Smooth muscle cell of the brain vasculature (primary cell): Measurements from ENCODE around the gene RRAGD.

Experiments
- DNase-seq: peaks from one replicate; pipeline ENCODE4 v3.0.0-alpha.2; 2012; ENCODE audit warnings: low read depth, low spot score

Gene RRAGD

DNA sequence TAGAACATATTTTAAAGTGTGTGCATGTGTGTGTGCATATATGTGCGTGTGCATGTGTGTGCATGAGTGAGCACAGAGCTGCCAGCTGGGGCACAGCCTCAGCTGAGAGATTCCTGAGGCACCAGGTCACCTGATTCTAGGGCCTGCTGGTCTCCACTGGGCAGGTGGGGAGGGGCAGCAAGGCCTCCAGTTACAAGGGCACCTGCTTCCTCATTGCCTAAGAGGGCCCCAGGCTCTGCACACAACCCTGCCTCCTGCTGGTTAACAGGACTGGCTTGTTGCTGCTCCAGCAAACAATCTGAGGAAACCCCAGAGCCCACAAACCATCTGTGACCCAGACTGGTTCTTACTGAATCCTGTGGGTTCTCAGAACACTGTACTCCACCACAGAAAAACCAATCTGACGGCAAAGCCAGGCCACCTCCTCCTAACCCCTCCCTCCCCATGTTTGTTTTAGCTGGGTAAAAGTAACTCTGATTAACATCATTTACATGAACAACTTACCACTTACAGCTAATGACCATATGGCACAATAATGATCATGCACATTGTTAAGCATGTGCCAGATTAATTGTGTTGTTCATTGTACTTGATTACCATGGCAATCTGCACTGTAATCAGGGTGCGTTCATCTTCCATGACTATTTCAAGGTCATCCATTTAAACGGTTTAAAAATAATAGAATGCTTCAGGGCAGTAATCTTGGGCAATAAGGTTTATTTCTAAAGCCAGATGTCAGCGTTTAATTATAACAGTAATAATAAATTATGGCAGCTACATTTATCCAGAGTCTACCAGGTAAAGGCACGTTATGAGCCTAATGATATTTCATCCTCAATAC, 36.4 kb downstream of the RRAGD start:
- no peak for DNase-seq

GRCh38 chr6:89372506-89372901, 39.6 kb downstream of the RRAGD start:
- no peak for DNase-seq

DNA sequence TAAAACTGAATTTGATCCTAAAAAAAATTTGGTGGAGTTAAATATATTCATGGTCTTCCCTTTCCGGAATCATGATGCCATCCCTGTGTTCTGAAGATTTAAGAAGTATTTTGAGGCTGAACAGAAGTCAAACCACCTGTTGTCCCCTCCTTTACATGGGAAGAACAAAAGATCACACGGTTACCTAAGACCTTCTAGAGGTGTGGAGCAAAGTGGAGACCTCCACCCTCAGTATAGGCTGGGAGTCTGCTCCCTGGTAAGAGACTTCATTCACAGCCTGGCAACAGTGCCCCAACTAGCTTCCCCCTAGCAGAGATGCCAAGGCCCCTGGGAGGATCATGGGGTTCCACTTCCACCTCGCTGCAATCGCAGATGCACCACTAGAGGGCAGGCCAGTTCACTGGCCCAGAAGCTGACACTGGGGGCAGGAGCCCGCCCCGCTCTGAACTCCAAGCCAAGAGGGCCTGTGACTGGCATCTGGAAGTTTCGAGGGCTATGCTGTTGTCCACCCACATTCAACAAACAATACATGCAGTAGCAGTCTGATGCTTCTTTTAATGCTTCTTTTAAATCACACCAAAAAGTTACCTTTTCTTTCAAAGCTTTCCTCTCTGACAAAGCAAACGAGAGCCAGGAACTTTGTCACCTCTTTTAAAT, 40.1 kb downstream of the RRAGD start:
- no peak for DNase-seq

GRCh38 chr6:89368999-89369398, 43.1 kb downstream of the RRAGD start:
- no peak for DNase-seq

GRCh38 chr6:89368107-89368506, 44.0 kb downstream of the RRAGD start:
- no peak for DNase-seq

DNA sequence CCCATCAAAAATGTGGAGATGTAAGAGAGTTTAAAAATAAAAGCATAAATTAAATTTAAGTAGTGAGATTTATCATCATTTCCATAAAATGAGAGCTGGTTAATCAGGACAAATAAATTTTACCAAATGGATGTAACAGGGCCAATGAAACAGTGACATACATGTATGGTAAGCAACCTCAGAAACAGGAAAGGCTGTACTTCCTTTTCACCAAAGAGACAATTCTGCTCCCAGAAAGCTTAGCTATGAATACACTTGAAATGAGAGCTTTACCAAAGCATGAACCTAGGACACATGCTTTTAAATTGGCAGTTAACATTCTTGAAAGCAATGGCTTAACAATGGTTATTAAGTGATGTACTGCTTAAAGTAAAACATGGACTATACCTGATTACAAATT, 47.5 kb downstream of the RRAGD start:
- no peak for DNase-seq

GRCh38 chr6:89361171-89361570, 50.9 kb downstream of the RRAGD start:
- DNase-seq = no peak

DNA sequence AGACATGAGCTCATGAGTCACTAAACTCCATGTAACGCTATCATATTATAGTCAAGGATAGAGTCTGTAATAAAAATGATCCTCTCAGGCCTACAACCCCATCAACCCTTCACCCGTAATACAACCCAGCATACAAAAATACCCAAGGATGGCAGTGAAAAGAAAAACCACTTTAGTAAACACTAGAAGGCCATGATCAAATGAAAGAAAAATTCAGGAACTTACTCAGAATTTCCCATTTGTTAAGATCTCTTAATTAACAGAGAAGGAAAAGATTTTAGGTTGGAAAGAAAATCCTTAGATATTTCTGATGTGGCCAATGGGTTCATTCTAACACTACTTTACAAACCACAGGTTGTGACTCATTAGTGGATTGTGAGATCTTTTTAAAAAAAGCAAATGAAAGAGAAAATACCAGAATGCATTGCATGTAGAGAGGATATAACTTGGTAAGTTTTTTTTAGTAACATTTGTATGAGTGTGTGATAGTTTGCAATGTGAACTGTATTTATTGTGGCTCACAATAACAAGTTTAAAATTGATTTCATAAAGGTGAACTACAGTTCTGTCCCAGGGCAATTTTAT, 51.6 kb downstream of the RRAGD start:
- DNase-seq = no peak

- no peak for DNase-seq
Observed at GRCh38 chr6:89359561-89359960, 52.5 kb downstream of the RRAGD start.

- no peak for DNase-seq
Observed at GRCh38 chr6:89357390-89357789, 54.7 kb downstream of the RRAGD start.

DNA sequence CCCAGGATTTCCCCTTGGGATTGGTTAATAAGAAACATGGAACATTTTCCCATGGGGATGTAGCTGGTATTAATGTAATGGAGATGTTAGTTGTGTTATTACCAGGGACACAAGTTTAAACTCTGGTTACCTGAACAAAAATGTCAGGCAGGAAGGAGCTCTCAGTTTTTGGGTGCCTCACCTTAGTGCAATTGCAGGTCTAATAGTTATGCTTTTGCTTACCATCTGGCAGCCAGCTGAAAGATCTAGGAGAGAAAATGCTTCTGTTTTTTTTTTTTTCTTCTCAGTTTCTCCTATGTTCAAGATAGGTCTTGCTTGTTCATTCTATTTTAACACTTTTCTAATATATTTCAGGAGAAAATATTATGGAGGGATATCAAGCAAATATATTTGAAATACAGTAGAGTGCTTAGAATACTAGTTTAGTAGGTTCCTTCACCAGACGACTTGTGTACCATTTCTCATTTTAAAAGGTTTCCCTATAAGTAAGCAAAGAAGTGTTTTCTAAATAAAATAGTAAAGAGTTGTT, 55.4 kb downstream of the RRAGD start:
- DNase-seq = no peak

DNA sequence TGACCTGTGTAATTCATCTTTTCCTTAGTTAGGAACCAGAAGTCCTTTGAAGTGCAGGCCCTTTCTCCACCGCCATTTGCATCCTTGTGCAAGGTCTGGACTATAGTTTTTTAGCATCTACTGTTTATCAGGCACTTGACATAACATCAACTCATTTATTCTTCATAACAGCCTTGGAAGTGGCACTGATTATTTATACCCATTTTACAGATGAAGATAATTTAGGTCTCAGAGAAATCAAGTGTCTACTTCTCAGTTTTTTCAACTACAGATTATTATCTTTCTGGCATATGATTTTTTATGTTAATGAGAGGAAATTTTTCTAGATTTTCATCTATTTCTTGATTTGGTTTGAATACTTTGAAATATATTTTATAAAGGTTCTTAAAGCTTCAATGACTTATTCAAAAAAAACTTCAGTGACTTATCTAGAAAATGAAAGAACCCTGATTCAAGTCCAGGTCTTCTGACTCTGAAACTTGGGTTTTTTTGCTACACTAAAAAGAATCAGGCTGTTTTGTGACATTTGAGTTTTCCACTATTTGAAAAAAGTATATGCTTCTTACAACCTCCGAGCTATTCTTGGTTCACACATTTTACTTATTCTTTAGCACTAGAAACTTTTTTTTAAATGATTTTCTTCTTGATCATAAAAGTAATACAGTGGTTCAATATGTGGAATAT, 56.4 kb downstream of the RRAGD start:
- DNase-seq = no peak

DNA sequence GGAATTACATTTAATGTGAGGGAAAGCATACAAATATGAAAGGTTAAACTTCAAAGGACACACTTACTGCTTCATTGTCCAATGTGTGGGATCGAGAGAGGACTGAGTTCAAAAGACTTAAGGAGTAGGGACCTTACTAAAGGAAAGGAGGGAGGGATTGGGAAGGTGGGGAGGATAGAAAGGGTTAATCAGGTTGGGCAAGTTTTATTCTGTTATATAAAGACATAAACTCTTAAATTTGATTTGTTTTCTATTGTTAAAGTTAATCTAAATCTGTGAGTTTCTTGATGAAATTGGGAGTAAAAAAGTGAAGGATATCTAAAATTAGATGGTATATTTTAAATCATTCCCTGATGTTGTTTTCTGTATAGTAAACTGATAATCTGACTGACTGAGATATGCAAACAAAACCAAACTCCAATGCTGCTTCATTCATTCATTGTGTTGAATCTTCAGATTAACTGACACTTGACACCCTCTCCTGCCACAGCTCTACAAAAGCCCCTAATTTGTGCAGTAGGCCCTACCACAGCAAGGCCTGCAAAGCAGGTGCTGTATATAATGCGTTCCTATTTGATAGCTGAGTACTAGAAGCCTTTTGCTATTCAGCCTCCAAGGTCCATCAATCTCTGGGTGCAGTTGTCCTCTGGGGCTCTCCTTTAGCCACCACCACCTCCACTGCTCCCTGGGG, 58.2 kb downstream of the RRAGD start:
- no peak for DNase-seq

DNA sequence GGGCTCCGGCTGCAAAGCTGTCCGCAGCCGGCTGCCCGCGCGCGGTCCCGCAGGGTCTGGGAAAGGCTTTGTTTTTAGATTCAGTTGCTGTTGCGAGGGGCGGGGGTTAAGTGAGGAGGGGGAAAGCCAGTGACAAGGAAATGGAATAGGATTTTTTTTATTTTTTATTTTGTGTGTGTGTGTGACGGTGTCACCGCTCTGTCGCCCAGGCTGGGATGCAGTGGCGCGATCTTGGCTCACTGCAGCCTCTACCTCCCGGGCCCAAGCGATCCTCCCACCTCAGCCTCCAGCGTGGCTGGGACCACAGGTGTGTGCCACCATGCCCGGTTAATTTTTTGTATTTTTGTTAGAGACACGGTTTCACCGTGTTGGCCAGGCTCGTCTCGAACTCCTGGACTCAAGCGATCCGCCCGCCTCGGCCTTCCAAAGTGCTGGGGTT, 58.9 kb downstream of the RRAGD start:
- no peak for DNase-seq

DNA sequence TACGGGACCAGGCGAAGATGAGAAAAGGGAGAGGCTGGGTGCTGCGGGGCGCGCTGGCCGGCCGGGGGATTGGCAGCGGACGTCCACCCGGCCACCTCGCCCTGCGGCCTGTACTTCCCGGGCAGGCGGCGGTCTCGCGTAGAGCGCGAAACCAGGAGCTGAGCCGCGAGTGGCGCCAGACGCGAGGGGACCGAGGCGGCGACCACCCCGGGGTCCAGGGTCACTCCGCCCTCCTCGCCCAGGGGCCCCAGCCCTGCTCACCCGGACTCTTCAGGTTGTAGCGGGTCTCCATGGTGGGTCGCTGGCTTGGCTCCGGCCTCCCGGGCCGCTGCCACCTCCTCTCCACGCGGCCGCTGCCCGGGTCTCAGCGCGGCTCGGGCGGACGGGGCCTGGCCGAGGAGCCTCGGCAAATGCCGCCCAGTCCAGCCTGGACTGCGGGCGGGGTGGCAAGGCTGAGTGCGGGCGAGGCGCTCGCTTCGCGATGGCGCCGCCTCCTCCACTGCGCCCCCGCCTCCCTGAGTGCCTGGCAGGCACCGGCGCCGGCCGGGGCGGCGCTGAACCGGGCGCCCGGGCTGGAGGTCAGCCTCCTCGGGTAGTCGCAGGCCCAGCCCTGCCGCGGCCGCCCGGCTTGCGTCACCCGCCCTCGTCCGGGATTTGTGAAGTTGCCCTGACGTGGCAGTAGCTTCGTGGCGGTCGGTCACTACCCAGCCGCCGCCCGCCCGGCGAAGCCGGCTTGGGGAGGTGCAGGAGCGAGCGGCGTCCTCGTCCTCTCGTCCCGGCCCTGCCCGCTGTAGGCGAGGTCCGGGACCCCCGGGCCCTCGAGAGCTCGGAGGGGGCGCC, 59.6 kb downstream of the RRAGD start, which contains the start of gene UBE2J1:
UBE2J1 (minus strand) TSS at position 445 of the 840 bp plus-strand sequence; CDS start at position 292, 153 bp downstream.
- DNase-seq = peak; percentile 81

DNA sequence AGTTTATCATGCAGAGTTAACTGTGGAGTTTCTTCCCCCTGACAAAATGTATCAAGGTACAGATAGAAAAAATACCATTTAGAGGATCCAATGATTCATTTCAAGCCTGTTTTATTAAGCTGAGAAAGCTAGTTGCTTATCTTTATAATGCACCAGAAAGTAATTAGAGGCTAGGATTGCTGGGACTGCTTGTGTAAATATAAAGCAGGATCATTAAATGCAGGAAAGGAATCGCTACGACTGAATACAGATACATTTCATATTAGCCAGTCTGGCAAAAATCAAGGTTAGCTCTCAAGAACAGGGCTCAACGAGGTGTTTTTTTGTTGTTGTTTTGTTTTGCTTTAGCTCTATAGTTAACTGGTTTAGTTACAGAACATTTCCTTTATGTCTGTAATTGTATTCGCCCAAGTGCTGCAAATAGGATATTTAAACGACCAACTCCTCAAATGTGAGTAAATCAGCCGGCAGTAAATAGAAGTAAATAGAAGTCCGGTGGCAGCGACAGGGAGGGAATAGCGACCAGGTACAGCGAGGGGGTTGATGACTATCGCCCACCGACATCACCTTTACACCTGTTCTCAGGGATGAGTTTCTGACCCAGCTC, 60.3 kb downstream of the RRAGD start:
- no peak for DNase-seq

DNA sequence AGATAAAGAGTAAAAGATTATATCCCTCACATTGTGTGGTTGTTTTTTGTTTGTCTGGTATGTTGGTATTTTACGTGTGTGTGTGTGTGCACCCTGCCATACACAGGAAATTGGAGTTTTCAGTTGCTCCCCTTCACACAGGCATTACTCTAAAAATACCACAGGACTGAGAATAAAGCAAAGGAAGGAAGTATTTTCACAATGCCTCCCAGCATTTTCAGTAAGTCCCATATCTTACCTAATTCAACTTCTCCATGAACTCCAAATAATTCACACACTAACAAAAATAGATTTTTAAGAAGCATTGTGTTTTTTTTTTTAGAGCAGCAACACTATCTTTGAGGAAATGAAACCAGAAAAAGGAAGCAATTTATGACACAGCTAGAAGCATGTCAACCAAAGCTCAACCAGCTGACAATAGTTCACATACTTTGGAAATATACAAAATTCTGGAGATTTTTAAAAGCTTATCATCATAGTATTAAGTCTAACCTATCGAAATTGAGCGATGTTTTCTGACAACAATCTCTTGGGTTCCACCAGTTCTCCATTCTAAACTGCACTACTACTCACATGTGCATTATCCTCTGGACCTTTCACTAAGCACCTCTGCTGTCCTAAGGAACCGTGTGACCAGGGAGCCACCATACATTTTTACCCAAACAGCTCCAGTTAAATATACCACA, 61.6 kb downstream of the RRAGD start:
- no peak for DNase-seq

DNA sequence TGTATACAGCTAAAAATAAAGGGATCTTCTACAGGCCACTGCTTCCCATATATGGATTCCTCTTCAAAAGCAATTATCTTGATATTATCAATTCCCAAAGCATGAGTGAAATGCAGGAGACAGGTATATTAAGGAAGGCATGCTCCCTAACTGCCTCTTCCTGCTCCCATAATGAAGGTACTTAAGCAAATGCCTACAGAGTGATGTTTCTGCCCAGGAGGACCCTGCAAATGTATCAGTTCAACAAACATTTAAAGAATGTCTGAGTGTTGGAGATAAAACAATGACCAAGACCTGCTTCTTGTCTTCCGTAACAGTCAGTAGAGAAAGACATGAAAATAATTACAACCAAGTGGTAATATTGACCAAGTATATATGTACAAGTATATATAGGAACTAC, 63.7 kb downstream of the RRAGD start:
- DNase-seq = no peak

GRCh38 chr6:89347825-89348224, 64.2 kb downstream of the RRAGD start:
- DNase-seq = no peak
